ENCODE data around the gene PDCL2.
"Not testable (repeated sequence)": the region's sequence is repeated elsewhere in the genome, so short reads cannot be mapped to it uniquely, and the experiment has no call there.

The PDCL2 gene

DNA sequence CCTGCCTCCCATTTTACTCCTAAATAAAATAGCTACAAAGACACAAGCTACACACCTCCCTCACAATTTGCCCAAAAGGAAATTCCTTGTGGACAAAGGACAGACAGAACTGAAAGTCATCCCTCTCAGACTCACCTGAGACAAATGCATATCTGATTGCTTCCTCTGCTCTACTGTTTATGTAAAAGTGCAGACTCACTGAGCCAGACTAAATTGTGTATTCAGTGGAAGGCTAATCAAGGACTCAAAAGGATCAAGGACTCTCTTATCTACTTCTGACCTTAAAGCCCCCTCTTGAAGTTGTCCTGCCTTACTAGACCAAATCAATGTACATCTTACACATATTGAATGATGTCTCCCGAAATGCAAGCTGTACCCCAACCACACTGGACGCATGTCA, 3.9 kb downstream of the PDCL2 start:
- DNase-seq (ENCODE audit: low spot score) = no peak

DNA sequence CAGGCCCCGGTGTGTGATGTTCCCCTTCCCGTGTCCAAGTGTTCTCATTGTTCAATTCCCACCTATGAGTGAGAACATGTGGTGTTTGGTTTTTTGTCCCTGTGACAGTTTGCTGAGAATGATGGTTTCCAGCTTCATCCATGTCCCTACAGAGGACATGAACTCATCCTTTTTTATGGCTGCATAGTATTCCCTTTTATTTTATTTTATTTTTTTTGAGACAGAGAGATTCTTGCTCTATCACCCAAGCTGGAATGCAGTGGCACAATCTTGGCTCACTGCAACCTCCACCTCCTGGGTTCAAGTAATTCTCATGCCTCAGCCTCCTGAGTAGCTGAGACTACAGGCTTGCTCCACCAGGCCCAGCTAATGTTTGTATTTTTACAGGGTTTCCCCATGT, 9.3 kb downstream of the PDCL2 start:
- not testable (repeated sequence) for DNase-seq (ENCODE audit: low spot score)

DNA sequence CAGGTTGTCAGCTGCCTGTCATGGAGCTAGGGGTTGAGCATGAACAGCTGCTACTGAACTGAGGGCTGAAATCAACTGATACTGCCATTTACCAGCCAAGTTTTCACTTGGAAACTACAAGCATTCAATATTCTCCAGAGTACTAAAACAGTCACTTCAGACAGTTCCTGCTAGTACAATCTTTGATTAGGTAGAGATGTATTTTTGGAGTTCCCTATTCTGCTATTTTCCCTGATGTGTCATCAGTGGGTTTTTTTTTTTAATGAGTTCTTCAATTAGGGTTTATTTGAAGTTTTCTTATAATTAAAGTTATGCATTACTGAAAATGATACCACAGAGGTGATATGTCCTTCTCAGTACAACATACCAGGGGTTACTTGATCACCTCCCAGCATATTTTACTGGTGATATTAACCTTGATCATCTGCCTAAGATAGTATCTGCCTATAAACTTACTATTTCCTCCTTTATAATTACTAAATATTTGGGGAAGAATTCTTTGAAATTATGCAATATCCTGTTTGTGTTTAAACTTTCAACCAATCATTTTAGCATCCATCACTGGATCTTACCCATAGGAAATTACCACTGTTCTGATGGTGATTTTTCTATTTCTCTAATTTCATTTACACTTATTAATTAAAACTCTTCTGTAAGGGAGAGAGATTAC, 13.6 kb downstream of the PDCL2 start:
- no peak for DNase-seq (ENCODE audit: low spot score)

DNA sequence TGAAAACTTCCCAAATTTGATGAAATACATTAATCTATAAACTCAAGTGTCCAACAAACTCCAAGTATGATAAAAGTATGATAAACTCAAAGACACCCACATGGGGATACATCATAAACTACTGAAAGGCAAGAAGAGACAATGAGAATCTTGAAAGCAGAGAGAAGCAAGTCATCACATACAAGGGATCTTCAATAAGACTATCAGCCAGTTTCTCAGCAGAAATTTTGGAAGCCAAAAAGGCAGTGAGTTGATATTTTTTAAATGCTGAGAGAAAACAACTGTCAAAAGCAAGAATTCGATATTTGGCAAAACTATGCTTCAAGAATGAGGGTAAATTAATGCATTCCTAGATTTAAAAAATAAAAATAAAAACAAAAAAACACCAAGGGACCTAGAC, 16.5 kb downstream of the PDCL2 start:
- no peak for DNase-seq (ENCODE audit: low spot score)

DNA sequence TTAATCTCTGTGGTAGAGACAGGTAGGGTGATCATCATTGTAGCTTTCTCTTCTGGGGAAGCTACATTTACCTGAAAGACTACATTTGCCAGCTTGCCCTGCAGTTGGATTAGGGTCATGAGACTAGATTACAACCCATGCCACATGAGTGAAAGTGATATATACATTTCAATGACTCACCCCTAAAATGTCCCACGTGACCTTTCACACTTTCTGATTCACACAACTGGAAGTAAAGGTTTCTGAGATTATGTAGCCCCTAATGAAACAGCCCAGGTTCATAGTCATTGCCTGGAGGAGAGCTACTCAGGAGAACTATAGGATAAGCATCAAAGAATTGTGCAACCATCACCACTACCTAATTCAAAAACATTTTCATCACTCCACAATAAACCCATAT, 17.8 kb downstream of the PDCL2 start:
- DNase-seq (ENCODE audit: low spot score) = no peak

DNA sequence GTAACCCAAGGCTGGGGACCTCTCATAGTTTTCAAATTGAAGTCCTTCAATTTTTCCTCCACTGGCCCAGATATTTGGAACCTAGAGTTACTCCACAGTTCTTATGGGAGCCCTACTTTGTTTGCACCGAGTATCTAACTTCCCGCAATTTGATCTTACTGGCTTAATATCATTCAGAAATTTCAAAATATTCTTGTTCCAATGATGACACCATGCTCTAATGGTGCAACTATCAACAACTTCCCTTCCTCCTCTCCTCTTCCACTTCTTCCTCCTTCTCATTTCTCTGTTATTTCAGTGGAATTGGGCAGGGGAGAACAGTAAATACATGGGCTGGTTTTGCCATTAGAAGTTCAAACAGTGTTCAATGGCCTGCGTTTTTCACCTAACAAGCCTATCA, 20.2 kb downstream of the PDCL2 start:
- DNase-seq (ENCODE audit: low spot score) = no peak

DNA sequence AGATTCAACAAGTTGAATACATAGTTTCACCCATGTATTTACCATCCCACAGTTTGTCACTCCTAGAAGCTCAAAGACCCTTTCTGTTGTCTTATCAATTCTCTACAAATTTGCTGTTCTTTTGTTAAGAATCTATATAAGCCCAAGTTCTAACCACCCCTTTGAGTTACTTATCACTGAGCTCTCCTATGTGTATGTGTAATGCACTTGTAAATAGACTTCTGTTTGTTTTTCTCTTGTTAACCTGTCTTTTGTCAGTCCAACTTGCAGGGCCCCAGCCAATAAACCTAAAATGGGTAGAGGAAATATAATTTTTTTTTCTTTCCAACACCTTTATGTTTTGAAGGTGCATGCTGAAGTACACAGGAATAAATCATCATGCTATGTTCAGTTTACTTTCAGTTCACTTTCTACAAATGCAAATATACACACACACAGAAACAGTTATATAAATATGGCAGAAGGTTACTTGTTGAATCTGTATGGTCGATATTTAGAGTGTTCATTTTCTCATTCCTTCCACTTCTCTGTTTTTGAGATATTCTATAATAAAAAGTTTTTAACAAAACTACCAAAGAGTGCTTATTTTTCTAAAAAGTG, 23.0 kb downstream of the PDCL2 start:
- no peak for DNase-seq (ENCODE audit: low spot score)

DNA sequence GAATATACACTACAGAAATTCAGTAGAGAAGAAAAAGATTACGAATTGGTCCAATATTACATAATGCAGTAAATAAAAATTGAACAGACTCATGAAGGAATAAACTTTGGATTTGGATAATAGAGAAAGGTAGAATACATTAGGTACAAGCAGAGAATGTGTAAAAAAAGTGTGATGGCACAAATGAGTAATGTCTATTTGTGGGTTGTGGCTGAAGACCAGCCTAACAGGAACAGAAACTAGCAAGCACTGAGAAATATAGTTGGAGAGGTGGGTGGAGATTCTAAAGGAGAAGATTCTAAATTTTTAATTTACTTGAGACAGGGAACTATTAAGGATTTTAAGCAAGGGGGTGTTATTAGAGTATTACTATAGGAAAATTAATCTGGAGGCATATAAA, 30.2 kb downstream of the PDCL2 start:
- DNase-seq (ENCODE audit: low spot score) = no peak

DNA sequence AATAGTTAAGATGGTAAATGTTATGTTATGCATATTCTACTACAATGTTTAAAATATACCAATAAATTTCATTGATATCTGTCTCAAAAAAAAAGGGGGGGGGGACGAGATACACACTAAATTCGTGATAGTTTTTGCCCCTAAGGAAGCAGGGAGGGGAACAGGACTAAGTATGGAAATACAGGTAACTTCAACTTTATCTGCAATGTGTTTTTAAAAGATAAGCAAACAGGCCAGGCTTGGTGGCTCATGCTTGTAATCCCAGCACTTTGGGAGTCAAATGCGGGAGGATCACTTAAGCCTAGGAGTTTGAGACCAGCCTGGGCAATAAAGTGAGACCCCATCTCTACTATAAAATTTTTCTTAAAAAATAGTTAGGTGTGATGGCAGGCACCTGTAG, 31.9 kb downstream of the PDCL2 start:
- no peak for DNase-seq (ENCODE audit: low spot score)

DNA sequence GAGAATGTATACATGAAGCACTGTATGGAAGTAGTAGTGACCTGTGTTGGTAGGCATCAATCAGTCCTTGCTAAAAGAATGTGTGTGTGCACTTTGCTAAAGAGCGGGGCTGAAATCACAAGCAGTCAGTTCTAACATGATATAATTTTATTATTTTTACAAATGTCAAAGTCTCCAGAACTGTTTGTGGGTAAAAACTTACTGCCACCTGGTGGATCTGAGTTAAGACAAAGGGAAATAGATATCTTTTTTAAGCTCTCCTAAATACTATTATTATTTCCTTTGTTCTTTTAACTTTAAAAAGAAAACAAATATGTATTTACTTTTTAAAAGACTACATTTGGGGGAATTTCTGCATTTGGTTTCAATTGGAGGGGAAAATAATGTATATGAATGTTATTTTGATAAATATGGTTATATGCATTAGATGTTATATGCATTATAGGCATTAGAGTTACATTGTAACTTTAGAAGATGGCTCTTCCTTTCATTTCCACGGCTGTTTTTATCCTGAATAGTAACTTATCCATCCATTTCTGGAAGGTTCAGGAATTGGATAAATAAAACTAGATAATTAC, 37.5 kb downstream of the PDCL2 start:
- DNase-seq (ENCODE audit: low spot score) = no peak

DNA sequence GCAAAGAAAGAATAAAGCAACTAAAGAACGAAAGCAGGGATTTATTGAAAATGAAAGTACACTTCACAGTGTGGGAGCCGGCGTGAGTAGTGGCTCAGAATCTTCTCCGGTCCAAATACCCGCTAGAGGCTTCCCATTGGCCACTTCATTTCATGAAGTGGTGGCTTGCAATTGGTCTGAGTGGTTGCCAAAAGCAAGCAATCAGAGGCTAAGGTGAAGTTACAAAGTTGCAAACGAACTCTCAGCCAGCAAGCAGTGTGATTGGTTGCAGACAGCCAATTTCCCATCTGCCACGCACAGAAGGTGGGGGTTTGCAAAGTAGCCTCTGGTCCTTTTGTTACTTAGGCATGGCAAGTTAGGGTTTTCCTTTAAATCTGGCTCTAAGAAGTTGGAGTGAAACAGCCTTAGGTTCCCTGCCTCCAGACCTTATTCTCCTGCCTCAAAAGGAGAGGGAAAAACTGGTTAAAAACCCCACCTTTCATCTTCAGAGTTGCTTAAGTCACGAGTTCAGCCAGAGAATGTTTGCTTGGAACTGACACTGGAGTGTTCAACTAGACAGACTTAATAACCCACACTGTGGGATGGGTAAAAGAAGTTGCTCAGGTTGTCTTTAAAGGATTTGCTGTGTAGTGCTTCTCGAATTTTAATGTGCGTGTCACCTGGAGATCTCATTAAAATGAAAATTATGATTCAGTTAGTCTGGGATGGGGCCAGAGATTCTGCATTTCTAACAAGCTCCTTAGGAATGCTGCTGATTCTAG, 38.4 kb downstream of the PDCL2 start:
- DNase-seq (ENCODE audit: low spot score) = no peak

DNA sequence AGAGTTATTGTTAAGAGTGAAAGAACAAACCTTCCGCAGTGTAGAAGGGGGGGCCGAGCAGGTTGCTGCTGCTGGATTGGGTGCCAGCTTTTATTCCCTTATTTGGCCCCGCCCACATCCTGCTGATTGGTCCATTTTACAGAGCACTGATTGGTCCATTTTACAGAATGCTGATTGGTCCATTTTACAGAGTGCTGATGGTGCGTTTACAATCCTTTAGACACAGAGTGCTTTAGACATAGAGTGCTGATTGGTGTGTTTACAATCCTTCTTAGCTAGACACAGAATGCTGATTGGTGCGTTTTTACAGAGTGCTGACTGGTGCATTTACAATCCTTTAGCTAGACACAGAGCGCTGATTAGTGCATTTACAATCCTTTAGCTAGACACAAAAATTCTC, 40.1 kb downstream of the PDCL2 start:
- DNase-seq (ENCODE audit: low spot score) = not testable (repeated sequence)

DNA sequence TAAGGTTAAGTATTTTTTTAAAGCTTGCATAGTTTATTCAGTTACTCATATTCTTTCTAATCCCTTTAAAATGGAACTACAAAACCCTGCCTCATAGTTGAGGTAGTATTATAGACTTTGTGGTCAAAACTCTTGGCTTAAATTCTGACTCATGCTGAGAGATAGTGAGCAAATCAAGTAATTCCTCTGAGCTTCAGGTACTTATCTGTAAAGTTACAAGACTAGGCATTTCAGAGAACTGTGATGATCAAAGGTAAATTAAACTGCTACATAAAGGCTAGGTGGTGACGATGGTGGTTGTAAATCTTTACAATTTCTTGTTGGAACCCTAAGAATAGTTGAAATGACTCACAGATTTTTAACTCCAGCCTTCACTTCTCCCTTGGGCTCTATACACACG, 42.2 kb downstream of the PDCL2 start:
- no peak for DNase-seq (ENCODE audit: low spot score)

DNA sequence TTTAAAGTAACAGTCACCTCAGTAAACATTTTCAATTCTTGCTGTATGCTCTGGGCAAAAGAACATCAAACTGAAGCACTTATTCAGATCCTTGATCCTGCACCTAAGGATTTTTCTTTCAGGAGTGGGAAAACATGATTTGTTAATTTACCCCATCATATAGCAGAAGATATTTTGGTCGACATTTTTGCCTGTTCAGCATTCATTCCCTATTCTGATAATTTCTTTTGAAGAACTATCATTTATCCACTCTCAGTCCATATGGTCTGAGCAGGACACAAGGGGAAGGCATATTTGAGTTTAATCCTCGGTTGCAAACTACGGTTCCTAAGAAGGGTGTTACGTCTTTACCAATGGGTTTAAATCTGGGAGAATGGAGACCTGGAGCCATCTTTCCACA, 44.1 kb downstream of the PDCL2 start:
- no peak for DNase-seq (ENCODE audit: low spot score)

DNA sequence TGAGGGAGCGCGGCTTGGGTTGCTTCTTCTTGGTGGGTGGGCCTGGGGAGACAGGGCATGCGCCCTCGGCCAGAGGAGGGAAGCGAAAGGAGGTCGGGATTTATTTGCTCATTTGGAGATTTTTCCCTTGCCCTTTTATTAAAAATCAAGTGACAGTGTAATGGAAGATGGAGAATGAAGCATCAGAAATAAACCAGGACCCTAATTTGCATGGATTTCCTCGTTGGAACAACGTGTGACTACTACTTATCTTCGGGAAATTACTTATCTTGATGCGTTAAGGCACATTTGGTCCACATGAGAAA, 44.6 kb downstream of the PDCL2 start:
- DNase-seq (ENCODE audit: low spot score) = no peak

DNA sequence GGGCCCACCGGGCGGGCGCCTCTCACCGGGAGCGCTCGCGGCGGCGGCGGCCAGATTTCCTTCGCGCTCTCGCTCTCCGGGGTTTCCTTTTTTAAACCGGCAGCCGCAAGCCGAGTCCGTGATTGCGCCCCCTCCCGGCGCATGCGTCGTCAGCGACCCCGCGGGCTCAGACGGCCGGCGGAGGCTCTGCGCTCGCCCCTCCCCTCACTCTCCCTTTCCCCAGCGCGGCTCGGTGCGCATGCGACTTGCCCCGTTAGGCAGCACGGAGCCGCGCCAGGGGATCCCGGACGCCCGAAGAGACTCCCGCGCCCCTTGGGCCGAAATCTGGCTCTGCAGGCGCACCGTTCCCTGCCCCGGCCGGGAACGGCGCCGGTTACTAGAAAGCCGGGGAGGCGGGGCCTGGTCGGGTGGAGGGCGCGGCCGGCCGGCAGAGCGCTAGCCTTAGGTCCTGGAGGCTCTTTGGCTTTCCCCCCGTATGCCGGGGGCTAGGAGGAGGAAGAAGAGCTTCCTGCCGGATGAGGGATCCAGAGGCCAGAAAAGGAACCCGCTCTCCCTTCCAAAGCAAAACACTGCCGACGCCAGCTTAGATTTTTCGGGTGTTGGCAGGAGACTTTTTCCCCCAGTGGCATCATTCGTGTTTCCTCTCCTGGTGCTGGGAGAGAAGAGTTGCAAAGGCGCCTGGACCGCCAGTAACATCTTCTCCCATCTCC, 45.1 kb downstream of the PDCL2 start, which contains the start of gene CLOCK:
Gene CLOCK (minus strand): TSS at position 154 of the 710 bp plus-strand sequence. CDS start 64,124 bp downstream, outside the sequence.
- DNase-seq (ENCODE audit: low spot score) = peak; percentile 80

DNA sequence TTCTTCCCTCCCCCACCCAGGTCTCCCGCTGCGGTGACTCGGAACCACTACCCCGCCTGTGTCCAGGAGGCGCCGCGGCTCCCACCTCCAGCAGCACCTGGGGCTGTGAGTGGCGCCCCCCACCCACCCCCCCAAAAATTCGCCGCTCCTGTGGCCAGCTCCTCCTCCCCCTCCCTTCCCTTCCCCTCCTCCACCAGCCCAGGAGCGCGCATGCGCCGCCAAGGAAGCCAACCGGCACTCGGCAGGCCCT, 45.6 kb downstream of the PDCL2 start:
- DNase-seq (ENCODE audit: low spot score) = no peak

DNA sequence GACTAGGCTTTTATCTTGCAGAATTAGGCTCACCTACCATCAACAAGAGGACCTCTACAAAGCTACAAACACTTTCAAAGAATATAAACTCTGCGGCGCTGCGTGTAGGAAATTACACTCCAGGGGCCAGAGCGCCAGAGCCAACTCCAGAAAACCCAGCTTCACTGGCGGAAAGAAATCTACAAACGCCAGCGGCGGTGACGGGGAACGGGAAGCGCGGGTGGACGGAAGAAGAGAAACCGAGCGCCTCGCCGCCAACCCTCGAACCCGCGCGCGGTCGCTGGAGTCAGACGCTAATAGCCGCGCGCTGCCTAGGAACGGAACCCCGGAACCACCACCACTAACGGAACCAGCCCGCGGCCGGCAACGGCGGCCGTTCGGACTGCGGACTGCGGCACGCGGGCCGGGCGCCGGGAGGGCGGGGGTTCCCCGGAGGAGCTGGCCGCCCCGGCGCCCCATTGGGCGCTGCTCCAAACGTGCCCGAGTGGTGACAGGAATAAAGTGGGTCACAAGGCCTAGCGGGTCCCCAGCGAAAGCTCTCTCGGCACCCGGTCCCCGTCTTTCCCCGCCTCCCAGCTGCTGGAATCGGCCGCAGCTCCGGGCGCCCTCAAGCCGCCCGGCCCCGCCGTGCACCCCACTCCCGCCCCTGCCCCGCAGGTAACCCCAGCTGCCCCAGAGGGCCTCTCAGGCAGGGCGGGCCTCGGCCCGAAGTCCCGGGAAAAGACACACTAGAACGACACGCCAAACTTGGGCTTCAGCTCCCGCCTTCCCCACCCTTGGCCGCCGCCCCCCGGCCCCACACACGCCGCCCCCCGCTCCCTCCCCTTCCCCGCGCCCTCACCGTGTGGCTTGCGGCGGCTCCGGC, 46.2 kb downstream of the PDCL2 start:
- DNase-seq (ENCODE audit: low spot score) = peak; percentile 60

DNA sequence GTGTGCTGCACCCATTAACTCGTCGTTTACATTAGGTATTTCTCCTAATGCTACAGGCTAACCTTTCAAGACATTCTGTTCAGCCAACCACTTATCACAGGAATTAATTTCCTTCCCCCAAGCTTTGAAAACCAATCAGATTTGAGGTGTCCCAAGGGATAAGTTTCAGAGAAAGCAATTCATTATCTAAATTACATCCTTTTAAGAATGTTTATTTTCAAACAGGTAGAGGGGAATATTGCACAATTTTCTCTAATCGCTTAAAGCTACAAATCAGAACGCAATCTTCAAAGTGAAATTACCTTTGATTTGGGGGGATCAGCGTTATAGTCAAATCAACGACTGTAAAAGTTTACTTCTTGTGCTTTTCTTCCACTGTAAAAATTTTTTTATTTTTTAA, 46.9 kb downstream of the PDCL2 start:
- DNase-seq (ENCODE audit: low spot score) = no peak

DNA sequence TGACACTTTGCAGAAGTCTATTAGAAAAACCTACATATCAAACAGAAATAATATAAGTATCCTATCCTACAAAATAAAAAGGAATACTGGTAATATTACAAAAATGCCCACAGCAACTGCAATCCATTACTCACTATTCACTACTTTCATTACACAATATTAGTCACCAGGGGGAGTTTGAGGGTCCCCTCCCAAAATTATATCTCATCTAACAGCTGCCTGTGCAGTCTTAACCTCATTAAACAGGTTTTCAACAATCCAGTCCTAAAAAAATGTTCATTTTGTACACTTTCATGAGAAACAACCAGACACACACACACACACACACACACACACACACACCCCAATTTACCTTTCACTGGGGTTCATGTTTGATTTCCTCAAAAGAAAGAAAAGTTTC, 48.2 kb downstream of the PDCL2 start:
- no peak for DNase-seq (ENCODE audit: low spot score)

DNA sequence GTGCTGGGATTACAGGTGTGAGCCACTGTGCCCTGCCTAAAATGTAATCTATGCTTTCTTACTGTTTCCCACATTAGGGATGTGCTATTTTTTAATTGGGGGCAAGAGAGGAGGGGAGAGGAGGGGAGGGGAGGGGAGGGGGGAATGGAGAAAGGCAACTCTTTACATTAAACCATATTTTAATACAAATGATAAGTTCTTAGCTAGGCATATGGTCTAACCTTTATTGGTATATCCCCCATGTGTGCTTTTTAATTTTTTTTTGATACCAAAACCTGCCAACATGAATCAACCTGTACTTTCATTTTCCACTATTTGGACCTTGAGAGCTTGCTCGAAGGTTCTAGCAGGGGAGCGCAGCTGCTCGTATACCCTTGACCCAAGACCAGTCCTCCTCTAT, 51.8 kb downstream of the PDCL2 start:
- DNase-seq (ENCODE audit: low spot score) = no peak

DNA sequence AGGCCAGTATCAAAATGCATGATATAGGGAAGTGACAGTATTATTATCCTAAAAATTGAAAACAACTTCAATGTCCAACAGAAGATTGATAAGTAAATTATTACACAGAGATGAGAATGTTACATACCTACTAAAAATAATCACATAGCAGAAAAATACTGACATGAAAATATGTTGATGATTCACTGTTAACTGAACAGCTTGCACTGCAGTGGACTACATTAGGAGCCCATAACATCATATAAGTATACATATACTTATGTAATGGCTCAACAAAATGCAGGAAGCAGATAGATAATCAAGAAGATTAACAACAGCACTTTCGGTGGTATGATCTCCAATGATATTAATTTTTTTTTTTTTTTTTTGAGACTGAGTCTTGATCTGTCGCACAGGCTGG, 52.4 kb downstream of the PDCL2 start:
- no peak for DNase-seq (ENCODE audit: low spot score)
